Heart right ventricle (tissue), 16 donors: ENCODE results near the gene ANTXR1. TPM values are rescaled to one million over a fixed set of nuclear protein-coding genes. Genes with fewer than 3 reads are reported as not detected.
A peak's percentile ranks its signal among the peaks of the same experiment; 100 is the strongest.

ENCODE experiments used
- ATAC-seq, 8 donors: fragments of 200-7000 bp; cut with Tn5 transposase; one replicate each; pipeline ENCODE4 v1.9.1; 2020; ENCODE audit warnings: mild to moderate bottlenecking in 8 of 8, moderate library complexity in 8 of 8, moderate number of reproducible peaks in 1 of 8
- DNase-seq, 2 donors: peaks; one replicate each; pipeline ENCODE4 v3.0.0-alpha.2; 2020
- H3K27ac ChIP-seq, 10 donors: fragments of 200-600 bp; sonication (generic) in 2 of 10; one replicate each; pipeline versions ENCODE4 v1.5.0 to v1.8.0; 2020 to 2022; ENCODE audit warnings: mild to moderate bottlenecking in 3 of 10
- H3K27me3 ChIP-seq, 7 donors: fragments of 200-600 bp; one replicate each; pipeline ENCODE4 v1.8.0; 2021 to 2022; ENCODE audit warnings: mild to moderate bottlenecking in 2 of 7
- H3K36me3 ChIP-seq, 9 donors: fragments of 200-600 bp; sonication (generic) in 1 of 9; one replicate each; pipeline versions ENCODE4 v1.5.0 to v1.8.0; 2020 to 2022; ENCODE audit warnings: mild to moderate bottlenecking in 2 of 9
- H3K4me1 ChIP-seq, 9 donors: fragments of 200-600 bp; sonication (generic) in 1 of 9; one replicate each; pipeline versions ENCODE4 v1.5.0 to v1.8.0; 2020 to 2022; ENCODE audit warnings: mild to moderate bottlenecking in 4 of 9
- H3K4me3 ChIP-seq, 10 donors: fragments of 200-600 bp; sonication (generic) in 2 of 10; one replicate each; pipeline versions ENCODE4 v1.5.0 to v1.8.0; 2020 to 2022; ENCODE audit warnings: mild to moderate bottlenecking in 7 of 10, moderate library complexity in 2 of 10
- H3K9me3 ChIP-seq, 11 donors: fragments of 200-600 bp in 10 of 11; sonication (generic) in 2 of 11; one replicate each; pipeline versions ENCODE4 v1.5.0 to v1.8.0; 2013 to 2022; ENCODE audit warnings: mild to moderate bottlenecking in 2 of 11, control low read depth in 1 of 11, moderate library complexity in 1 of 11
- CTCF ChIP-seq, 9 donors: fragments of 200-600 bp; sonication (generic) in 2 of 9; IDR thresholded peaks; one replicate each; pipeline versions ENCODE4 v1.5.0 to v1.8.0; 2021 to 2022; ENCODE audit warnings: antibody characterized with exemption in 9 of 9, mild to moderate bottlenecking in 5 of 9, moderate library complexity in 1 of 9
- WGBS, 2 donors: extraction: QIAGEN DNeasy Blood & Tissue Kit; methylation state at CpG; one replicate each; pipeline ENCODE4 v1.1.7; 2013; ENCODE audit warnings: inconsistent platforms in 1 of 2; 5-methylcytosine and 5-hydroxymethylcytosine counted together
- intact Hi-C, 10 donors: fragments of 100-400 bp; cut with DNase I; formaldehyde crosslinking; loops; one replicate each; pipeline versions ENCODE4 v1.11.1 to v1.14.2; 2022
- polyA plus RNA-seq, 2 donors: library from polyadenylated mRNA; stranded (reverse); fragments of 200-250 nt; gene quantifications; one replicate each; pipeline ENCODE4 v1.2.3, GENCODE V29; 2013
- total RNA-seq, 10 donors: library from RNA; stranded (reverse); fragmentation: NEBNext Ultra II Directional in 3 of 10; extraction: Animal tissue kit (Norgen Biotek cat#: 25700) in 3 of 10; gene quantifications; one replicate each; pipeline versions ENCODE4 v1.2.1 to v1.2.4, GENCODE V29; 2021 to 2023
- donor health status: Arrhythmogenic right ventricular cardiomyopathy.
- donor health status: ischemic (EF 13 %, LVEDD 7.1; RV severe dilation, severe dysfunction).
- donor health status: healthy with polysubstance abuse.
- donor health status: DM: no; HTN: yes; CAD: no.
- donor health status: DM: no; HTN: no; CAD: no.
- donor health status: ischemic (EF 25% LVEDD 6.9; RV normal size, moderate dysfunction).
- donor health status: ischemic (EF 25% LVEDD 5.7; RV mildly dilated, moderate dysfunction).
- donor health status: healthy.
- donor health status: DM: yes; HTN: yes; CAD: no.
- donor health status: Ischemic cardiomyopathy.
- donor health status: ischemic (EF 35%, LVEDD 5.7; RV mildly dilated, moderate dysfunction).
- donor health status: nonischemic (EF 11% LVEDD 7.7; RV severe dilation, severe dysfunction).
- donor health status: DM: yes; HTN: yes; CAD: no.
- donor health status: PGD.
- donor health status: ischemic (EF 29% LVEDD 5.4; RV normal size, mild dysfunction).
- donor health status: nonischemic (EF 23%, LVEDD 6.1; RV moderate dilation, normal function).

The ANTXR1 gene
- total and polyA plus RNA-seq, 12 donors: 8.9 to 33.1 (median 24.1) TPM

GRCh38 chr2:69175790-69176715 is 163.1 kb downstream of the ANTXR1 start:
- peaks cover 0 to 45% (median 21%) of the 10 kb centered on the region in 9 donors for H3K4me1 ChIP-seq
- intact Hi-C loops: no loop called here

GRCh38 chr2:69177063-69177771 is 164.2 kb downstream of the ANTXR1 start:
- WGBS, 2 donors: 38 to 44% methylated on average over 16 of the region's 16 CpGs
- ATAC-seq (peak; percentile 62 to 85 (median 72)), DNase-seq (peak; percentile 41 to 59)
- H3K27me3 ChIP-seq: no peaks in the 10 kb centered on the region
- H3K4me1 ChIP-seq: peaks cover 0 to 45% (median 21%) of the 10 kb centered on the region in 9 donors
- no peak for TF ChIP-seq CTCF (IDR thresholded peaks at IDR 0.05)
- H3K4me3 ChIP-seq: peak overlapping the region in 2 of 10 donors; percentile 3 to 27
- H3K36me3 ChIP-seq: peaks cover 0 to 9% (median 0%) of the 10 kb centered on the region in 9 donors
- peak overlapping the region; percentile 60 to 94 (median 78) for H3K27ac ChIP-seq
- intact Hi-C loops: no loop called here
- H3K9me3 ChIP-seq: no peaks in the 10 kb centered on the region

More at GRCh38 chr2:69175790-69176715, 163.1 kb downstream of the ANTXR1 start:
- no peak overlapping the region for H3K4me3 ChIP-seq
- no peak for ATAC-seq
- WGBS, 2 donors: 90 to 91% methylated on average over 7 of the region's 7 CpGs
- H3K27me3 ChIP-seq: no peaks in the 10 kb centered on the region
- no peaks in the 10 kb centered on the region for H3K36me3 ChIP-seq
- H3K27ac ChIP-seq: peak overlapping the region in 3 of 10 donors; percentile 81 to 94 (median 84)
- no peaks in the 10 kb centered on the region for H3K9me3 ChIP-seq
- DNase-seq: no peak
- no peak for TF ChIP-seq CTCF (IDR thresholded peaks at IDR 0.05)

GRCh38 chr2:69177785-69178636 is 165.0 kb downstream of the ANTXR1 start:
- Histone ChIP-seq H3K27ac (peak overlapping the region; percentile 60 to 94 (median 78)), H3K9me3 (no peaks in the 10 kb centered on the region), H3K36me3 (peaks cover 0 to 17% (median 0%) of the 10 kb centered on the region in 9 donors), H3K4me1 (peaks cover 0 to 45% (median 21%) of the 10 kb centered on the region in 9 donors), H3K27me3 (no peaks in the 10 kb centered on the region), H3K4me3 (peak overlapping the region in 2 of 10 donors; percentile 3 to 27)
- peak; percentile 79 to 95 (median 89) for ATAC-seq
- no peak for TF ChIP-seq CTCF (IDR thresholded peaks at IDR 0.05)
- intact Hi-C loops: no loop called here
- peak; percentile 76 to 88 for DNase-seq
- 43 to 51% methylated on average over 19 to 20 of the region's 20 CpGs for WGBS, 2 donors
